ENCODE data around the gene TLE3. TPM values are rescaled to one million over a fixed set of nuclear protein-coding genes. Genes with fewer than 3 reads are reported as not detected.

TLE3 gene
- total RNA-seq, 1 donor from 2014 or later: 90.1 TPM

- peak; percentile 46 for DNase-seq (ENCODE audit: low spot score)
- intact Hi-C loops (cut with DNase I): no loop called here
- no peak for ATAC-seq
Observed at GRCh38 chr15:70057931-70058641, 39.6 kb downstream of the TLE3 start.

GRCh38 chr15:70056091-70056680, 41.5 kb downstream of the TLE3 start:
- peak; percentile 43 for DNase-seq (ENCODE audit: low spot score)
- intact Hi-C loops (cut with DNase I): no loop called here
- ATAC-seq: no peak

GRCh38 chr15:70055601-70056051, 42.1 kb downstream of the TLE3 start:
- intact Hi-C loops (cut with DNase I): no loop called here
- peak; percentile 42 for DNase-seq (ENCODE audit: low spot score)
- no peak for ATAC-seq

GRCh38 chr15:70054884-70055387, 42.8 kb downstream of the TLE3 start:
- intact Hi-C loops (cut with DNase I): no loop called here
- ATAC-seq: no peak

GRCh38 chr15:70054366-70054765, 43.4 kb downstream of the TLE3 start:
- ATAC-seq (no peak), DNase-seq (ENCODE audit: low spot score) (peak; percentile 58)
- intact Hi-C loops (cut with DNase I): no loop called here

More at GRCh38 chr15:70054884-70055387, 42.8 kb downstream of the TLE3 start:
- peak; percentile 51 for DNase-seq (ENCODE audit: low spot score)

- intact Hi-C loops (cut with DNase I): no loop called here
- DNase-seq (ENCODE audit: low spot score): peak; percentile 43
- no peak for ATAC-seq
Observed at GRCh38 chr15:70053716-70054229, 43.9 kb downstream of the TLE3 start.

- DNase-seq (ENCODE audit: low spot score) (peak; percentile 58), ATAC-seq (peak; percentile 14)
- intact Hi-C loops (cut with DNase I): no loop called here
Observed at GRCh38 chr15:70053001-70053715, 44.6 kb downstream of the TLE3 start.

- DNase-seq (ENCODE audit: low spot score) (peak; percentile 54), ATAC-seq (no peak)
- intact Hi-C loops (cut with DNase I): no loop called here
Observed at GRCh38 chr15:70051948-70052633, 45.6 kb downstream of the TLE3 start.

- intact Hi-C loops (cut with DNase I): no loop called here
- DNase-seq (ENCODE audit: low spot score): peak; percentile 42
- ATAC-seq: no peak
Observed at GRCh38 chr15:70050970-70051369, 46.7 kb downstream of the TLE3 start.

GRCh38 chr15:70050441-70050840, 47.3 kb downstream of the TLE3 start:
- no peak for DNase-seq (ENCODE audit: low spot score)
- no peak for ATAC-seq
- intact Hi-C loops (cut with DNase I): no loop called here

- intact Hi-C loops (cut with DNase I): no loop called here
- DNase-seq (ENCODE audit: low spot score) (peak; percentile 53), ATAC-seq (no peak)
Observed at GRCh38 chr15:70049701-70050301, 47.9 kb downstream of the TLE3 start.

- DNase-seq (ENCODE audit: low spot score): peak; percentile 34
- intact Hi-C loops (cut with DNase I): no loop called here
- ATAC-seq: no peak
Observed at GRCh38 chr15:70048578-70049514, 48.9 kb downstream of the TLE3 start.

- DNase-seq (ENCODE audit: low spot score): peak; percentile 56
- ATAC-seq: no peak
- intact Hi-C loops (cut with DNase I): no loop called here
Observed at GRCh38 chr15:70048198-70048565, 49.5 kb downstream of the TLE3 start.

GRCh38 chr15:70047386-70048197, 50.1 kb downstream of the TLE3 start:
- DNase-seq (ENCODE audit: low spot score) (peak; percentile 62), ATAC-seq (peak; percentile 55)
- intact Hi-C loops (cut with DNase I): no loop called here

- DNase-seq (ENCODE audit: low spot score) (peak; percentile 28), ATAC-seq (no peak)
Observed at GRCh38 chr15:70046679-70047369, 50.9 kb downstream of the TLE3 start.

GRCh38 chr15:70045045-70045444, 52.7 kb downstream of the TLE3 start:
- no peak for DNase-seq (ENCODE audit: low spot score)
- ATAC-seq: no peak
- intact Hi-C loops (cut with DNase I): no loop called here

More at GRCh38 chr15:70046679-70047369, 50.9 kb downstream of the TLE3 start:
- intact Hi-C loops (cut with DNase I): no loop called here

Measured in sciatic nerve (tissue), 2 donors.